K562 (cell line): ENCODE data around the gene ARL10. TPM values are rescaled to one million over a fixed set of nuclear protein-coding genes. Genes with fewer than 3 reads are reported as not detected.

Source experiments
- MGA ChIP-seq: fragments of 450-650 bp; IDR thresholded peaks from 2 replicates; pipeline ENCODE4 v1.6.1; 2016; ENCODE audit warnings: mild to moderate bottlenecking, moderate library complexity
- polyA plus RNA-seq, 8 experiments: library from polyadenylated mRNA; depleted of rRNA in 4 of 8; stranded (reverse) in 5 of 8; unstranded in 3 of 8; fragments of >200 nt; fragmentation: Nextera tagmentation in 2 of 8; fragmentation: Illumina TruSeq in 1 of 8; extraction: Ambion mirVana in 2 of 8; extraction: Trizol in 1 of 8; gene quantifications; 2 replicates each; pipeline versions ENCODE4 v1.2.1 to v1.2.3, GENCODE V29; 2011 to 2014; ENCODE audit warnings: inconsistent platforms in 1 of 8, missing spikeins in 1 of 8
- total RNA-seq, 7 experiments: library from RNA; depleted of rRNA in 6 of 7; stranded (reverse); fragments of >200 nt in 6 of 7; fragmentation: Illumina TruSeq in 2 of 7; extraction: Trizol in 2 of 7; gene quantifications; 2 replicates each; pipeline versions ENCODE4 v1.2.1 to v1.2.3, GENCODE V29; 2011 to 2021; ENCODE audit warnings: low replicate concordance in 1 of 7

Gene ARL10
- total and polyA plus RNA-seq, 9 of the 15 experiments (the other 6 are each of a cell fraction or from before 2014, with no cell fraction given), result under 0.01 to 0.40 (median 0.34) TPM; not detected in 3

DNA sequence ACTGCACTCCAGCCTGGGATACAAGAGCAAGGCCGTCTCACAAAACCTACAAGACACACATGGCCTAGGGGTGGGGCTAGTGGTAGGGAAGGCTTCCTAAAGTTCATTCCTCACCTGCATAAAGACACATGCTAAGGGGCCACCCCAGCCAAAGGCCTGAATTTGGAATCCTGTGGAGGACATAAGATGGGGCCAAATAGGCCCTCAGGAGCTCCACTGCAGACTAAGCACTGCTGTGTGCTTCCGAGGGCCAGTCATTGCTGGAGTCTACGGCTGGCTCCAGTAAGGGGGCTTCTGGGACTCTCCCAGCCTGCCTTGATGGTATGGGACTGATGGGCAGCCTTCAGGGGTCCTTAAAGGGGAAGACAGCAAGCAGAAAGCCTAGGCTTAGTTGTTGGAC, 17.4 kb downstream of the ARL10 start (continued):
- no peak for TF ChIP-seq MGA
